Ishikawa (cell line): ENCODE data around the gene H2AZ2.

ENCODE experiments used
- CEBPB ChIP-seq: IDR thresholded peaks from 2 replicates; pipeline ENCODE4 v1.6.1; 2012
- CREB1 ChIP-seq: IDR thresholded peaks from 2 replicates; pipeline ENCODE4 v1.6.1; 2012; ENCODE audit warnings: low read depth
- EGR1 ChIP-seq: IDR thresholded peaks from 2 replicates; pipeline ENCODE4 v1.6.1; 2012
- EP300 ChIP-seq: IDR thresholded peaks from 2 replicates; pipeline ENCODE4 v1.6.1; 2012; ENCODE audit warnings: borderline replicate concordance
- FOXM1 ChIP-seq: IDR thresholded peaks from 2 replicates; pipeline ENCODE4 v1.6.1; 2012; ENCODE audit warnings: low read depth, borderline replicate concordance
- NFIC ChIP-seq: IDR thresholded peaks from 2 replicates; pipeline ENCODE4 v1.6.1; 2012
- RAD21 ChIP-seq: IDR thresholded peaks from 2 replicates; pipeline ENCODE4 v1.6.1; 2012; ENCODE audit warnings: low read depth
- TAF1 ChIP-seq: IDR thresholded peaks from 2 replicates; pipeline ENCODE4 v1.6.1; 2012; ENCODE audit warnings: low read depth, mild to moderate bottlenecking
- TCF12 ChIP-seq: IDR thresholded peaks from 2 replicates; pipeline ENCODE4 v1.6.1; 2012; ENCODE audit warnings: low read depth
- TEAD4 ChIP-seq: IDR thresholded peaks from 2 replicates; pipeline ENCODE4 v1.6.1; 2012
- YY1 ChIP-seq: IDR thresholded peaks from 2 replicates; pipeline ENCODE4 v1.6.1; 2012; ENCODE audit warnings: low read depth
- ZBTB7A ChIP-seq: IDR thresholded peaks from 2 replicates; pipeline ENCODE4 v1.6.1; 2012; ENCODE audit warnings: low read depth
- TF ChIP-seq, protein P1 (sequence below): IDR thresholded peaks from 2 replicates; pipeline ENCODE4 v1.6.1; 2012
- TF ChIP-seq, protein P2 (sequence below): IDR thresholded peaks from 2 replicates; pipeline ENCODE4 v1.6.1; 2012
- TF ChIP-seq, protein P3 (sequence below): IDR thresholded peaks from 2 replicates; pipeline ENCODE4 v1.6.1; 2012; ENCODE audit warnings: low read depth, mild to moderate bottlenecking

H2AZ2 gene

DNA sequence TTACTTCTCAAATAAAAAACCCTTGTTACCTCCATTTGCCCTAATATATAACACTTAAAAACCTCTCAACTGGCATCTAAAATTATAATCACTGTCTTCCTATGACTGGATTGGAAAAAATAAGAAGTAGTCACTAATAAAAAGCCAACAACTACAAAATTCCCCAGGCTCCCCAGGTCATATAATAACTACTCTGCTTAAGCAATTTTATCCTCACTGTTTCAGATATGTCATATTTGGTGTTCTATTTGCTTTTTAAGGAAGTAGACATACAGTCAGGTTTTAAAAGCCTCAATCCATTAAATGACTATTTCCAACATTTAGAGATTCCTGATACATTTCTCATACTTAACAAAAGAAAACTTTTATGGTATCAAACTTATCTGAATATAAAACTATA lies 2.4 kb downstream of the H2AZ2 start:
- TF ChIP-seq, protein P1, sequence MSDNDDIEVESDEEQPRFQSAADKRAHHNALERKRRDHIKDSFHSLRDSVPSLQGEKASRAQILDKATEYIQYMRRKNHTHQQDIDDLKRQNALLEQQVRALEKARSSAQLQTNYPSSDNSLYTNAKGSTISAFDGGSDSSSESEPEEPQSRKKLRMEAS = no peak
- no peak for TF ChIP-seq TAF1
- no peak for TF ChIP-seq RAD21
- TF ChIP-seq TEAD4 = no peak
- TF ChIP-seq CEBPB = no peak
- TF ChIP-seq FOXM1 = no peak
- TF ChIP-seq, protein P2, sequence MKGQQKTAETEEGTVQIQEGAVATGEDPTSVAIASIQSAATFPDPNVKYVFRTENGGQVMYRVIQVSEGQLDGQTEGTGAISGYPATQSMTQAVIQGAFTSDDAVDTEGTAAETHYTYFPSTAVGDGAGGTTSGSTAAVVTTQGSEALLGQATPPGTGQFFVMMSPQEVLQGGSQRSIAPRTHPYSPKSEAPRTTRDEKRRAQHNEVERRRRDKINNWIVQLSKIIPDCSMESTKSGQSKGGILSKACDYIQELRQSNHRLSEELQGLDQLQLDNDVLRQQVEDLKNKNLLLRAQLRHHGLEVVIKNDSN = no peak
- no peak for TF ChIP-seq ZBTB7A
- TF ChIP-seq EGR1 = no peak
- no peak for TF ChIP-seq EP300
- TF ChIP-seq CREB1 = no peak
- no peak for TF ChIP-seq NFIC
- no peak for TF ChIP-seq TCF12
- no peak for TF ChIP-seq YY1

DNA sequence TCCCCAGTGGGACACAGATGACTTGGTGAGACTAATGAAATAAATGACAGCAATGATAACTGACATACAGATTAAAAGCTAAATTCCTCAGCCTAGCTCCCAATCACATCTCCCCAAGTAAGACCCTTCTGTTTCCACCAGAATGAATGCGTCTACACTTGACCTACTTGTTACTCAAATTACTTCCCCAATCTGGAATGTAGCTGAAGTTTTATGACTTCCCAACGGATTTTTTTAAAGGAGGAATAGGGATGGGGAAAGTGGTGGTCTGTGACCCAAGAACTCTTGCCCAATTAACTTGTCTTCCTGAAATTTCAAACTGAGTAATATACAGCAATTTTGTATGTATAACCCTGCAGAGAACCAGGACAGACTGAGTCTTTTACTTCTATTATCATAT lies 9.1 kb downstream of the H2AZ2 start:
- TF ChIP-seq, protein P3, sequence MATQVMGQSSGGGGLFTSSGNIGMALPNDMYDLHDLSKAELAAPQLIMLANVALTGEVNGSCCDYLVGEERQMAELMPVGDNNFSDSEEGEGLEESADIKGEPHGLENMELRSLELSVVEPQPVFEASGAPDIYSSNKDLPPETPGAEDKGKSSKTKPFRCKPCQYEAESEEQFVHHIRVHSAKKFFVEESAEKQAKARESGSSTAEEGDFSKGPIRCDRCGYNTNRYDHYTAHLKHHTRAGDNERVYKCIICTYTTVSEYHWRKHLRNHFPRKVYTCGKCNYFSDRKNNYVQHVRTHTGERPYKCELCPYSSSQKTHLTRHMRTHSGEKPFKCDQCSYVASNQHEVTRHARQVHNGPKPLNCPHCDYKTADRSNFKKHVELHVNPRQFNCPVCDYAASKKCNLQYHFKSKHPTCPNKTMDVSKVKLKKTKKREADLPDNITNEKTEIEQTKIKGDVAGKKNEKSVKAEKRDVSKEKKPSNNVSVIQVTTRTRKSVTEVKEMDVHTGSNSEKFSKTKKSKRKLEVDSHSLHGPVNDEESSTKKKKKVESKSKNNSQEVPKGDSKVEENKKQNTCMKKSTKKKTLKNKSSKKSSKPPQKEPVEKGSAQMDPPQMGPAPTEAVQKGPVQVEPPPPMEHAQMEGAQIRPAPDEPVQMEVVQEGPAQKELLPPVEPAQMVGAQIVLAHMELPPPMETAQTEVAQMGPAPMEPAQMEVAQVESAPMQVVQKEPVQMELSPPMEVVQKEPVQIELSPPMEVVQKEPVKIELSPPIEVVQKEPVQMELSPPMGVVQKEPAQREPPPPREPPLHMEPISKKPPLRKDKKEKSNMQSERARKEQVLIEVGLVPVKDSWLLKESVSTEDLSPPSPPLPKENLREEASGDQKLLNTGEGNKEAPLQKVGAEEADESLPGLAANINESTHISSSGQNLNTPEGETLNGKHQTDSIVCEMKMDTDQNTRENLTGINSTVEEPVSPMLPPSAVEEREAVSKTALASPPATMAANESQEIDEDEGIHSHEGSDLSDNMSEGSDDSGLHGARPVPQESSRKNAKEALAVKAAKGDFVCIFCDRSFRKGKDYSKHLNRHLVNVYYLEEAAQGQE = no peak

DNA sequence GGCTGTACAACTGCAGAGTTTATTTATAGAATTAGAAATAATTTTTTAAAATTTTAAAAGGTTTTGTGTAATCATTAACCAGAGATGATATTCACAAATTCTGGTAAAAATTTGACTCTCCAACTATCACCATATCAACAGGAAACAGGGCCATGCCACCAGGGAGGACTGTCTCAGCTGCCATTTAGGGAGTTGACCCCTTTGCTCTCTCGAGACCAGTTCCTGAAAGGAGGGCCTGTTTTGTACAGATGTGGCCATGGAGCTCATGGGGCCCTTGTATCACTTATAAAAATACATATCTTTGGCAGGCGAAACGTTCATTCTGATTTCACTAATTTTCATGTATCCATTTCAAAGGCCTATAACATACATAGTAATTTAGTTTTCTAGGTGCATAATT lies 20.3 kb downstream of the H2AZ2 start:
- TF ChIP-seq TCF12 (no peak), NFIC (no peak), CREB1 (no peak), ZBTB7A (no peak), YY1 (no peak), CEBPB (no peak)
- TF ChIP-seq, protein P1 = no peak
- TF ChIP-seq, protein P2 = no peak

DNA sequence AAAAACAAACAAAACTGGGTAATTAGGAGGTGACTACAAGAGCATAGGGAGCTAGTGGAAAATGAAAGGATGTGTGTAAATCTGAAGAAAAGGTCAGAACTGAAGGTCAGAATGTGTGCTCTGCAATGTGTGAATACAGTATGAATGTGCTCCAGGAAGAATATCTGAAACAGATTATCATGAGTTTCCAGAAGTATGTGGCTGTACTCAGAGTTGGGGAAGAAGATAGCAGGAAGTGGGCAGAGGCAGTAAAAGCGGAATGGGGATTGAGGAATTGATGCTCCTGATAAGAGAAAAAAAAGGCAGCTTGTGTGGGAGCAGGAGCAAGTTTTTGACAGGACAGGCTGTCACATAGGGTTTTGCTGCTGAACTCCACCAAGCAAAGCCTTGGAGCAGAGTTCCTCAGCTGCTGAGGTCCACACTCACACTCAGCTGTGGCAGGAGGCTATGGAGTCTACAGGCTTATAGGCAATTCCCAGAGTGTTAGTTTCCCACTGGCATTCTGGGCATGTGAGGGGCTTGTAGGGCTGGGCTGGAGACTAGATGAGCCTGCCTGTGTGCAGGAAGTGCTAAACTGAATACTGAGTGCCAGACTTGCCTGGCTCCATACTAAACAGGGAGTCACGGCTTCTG lies 22.9 kb downstream of the H2AZ2 start:
- TF ChIP-seq, protein P1 = no peak
- TF ChIP-seq NFIC = no peak
- TF ChIP-seq TEAD4 = no peak
- TF ChIP-seq, protein P2 = no peak
- no peak for TF ChIP-seq CEBPB
- TF ChIP-seq RAD21 = no peak
- TF ChIP-seq FOXM1 = no peak
- no peak for TF ChIP-seq ZBTB7A
- TF ChIP-seq EGR1 = no peak
- TF ChIP-seq CREB1 = no peak
- no peak for TF ChIP-seq YY1
- no peak for TF ChIP-seq EP300
- TF ChIP-seq TCF12 = no peak
- no peak for TF ChIP-seq TAF1
- TF ChIP-seq, protein P3 = no peak

DNA sequence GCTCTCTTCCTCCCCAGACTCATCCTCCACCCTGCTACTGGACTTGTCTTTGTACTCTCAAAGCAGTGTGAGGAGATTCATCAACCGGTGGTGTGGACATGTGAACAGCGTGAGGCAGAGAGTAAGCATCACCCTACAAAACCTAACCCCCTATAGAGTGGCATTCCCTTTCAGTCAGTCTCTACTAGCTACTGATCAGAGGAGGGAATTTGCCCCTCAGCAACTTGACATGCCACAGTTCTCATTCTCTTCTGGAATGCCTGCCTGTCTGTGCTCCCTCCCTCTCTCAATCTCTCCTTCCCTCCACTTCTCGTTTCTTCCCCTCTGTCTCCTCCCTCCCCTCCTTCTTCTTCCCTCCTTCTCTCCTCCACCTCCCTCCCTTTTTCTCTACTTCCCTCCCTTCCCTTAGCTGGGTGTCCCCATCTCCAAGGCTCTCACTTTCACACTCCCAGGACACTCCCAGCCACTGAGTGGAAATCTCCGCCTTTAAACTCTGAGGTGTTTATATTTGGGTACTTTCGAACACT lies 24.6 kb downstream of the H2AZ2 start:
- TF ChIP-seq TAF1 = no peak
- TF ChIP-seq, protein P3 = no peak
- TF ChIP-seq, protein P2 = no peak
- no peak for TF ChIP-seq EP300
- TF ChIP-seq YY1 = no peak
- no peak for TF ChIP-seq TEAD4
- TF ChIP-seq RAD21 = no peak
- TF ChIP-seq ZBTB7A = no peak
- no peak for TF ChIP-seq CREB1
- TF ChIP-seq, protein P1 = no peak
- no peak for TF ChIP-seq FOXM1
- no peak for TF ChIP-seq EGR1
- TF ChIP-seq CEBPB = no peak
- TF ChIP-seq NFIC = no peak
- no peak for TF ChIP-seq TCF12
